Mucosa of rectum (tissue), 2 donors: Measurements from ENCODE around the gene DOCK1.

Source experiments
- H3K27ac ChIP-seq, 2 donors: one replicate each; pipeline ENCODE4 v1.7.0; 2013; ENCODE audit warnings: inconsistent platforms in 2 of 2, low read depth in 2 of 2, low read length in 2 of 2
- H3K27me3 ChIP-seq, 2 donors: one replicate each; pipeline ENCODE4 v1.7.0; 2013; ENCODE audit warnings: low read length in 2 of 2; ENCODE audit not compliant: control insufficient read depth in 2 of 2, insufficient read depth in 2 of 2
- H3K36me3 ChIP-seq, 2 donors: one replicate each; pipeline ENCODE4 v1.7.0; 2013; ENCODE audit warnings: low read length in 2 of 2; ENCODE audit not compliant: control insufficient read depth in 2 of 2, insufficient read depth in 2 of 2
- H3K4me1 ChIP-seq, 2 donors: one replicate each; pipeline ENCODE4 v1.7.0; 2013; ENCODE audit warnings: low read length in 2 of 2, mild to moderate bottlenecking in 1 of 2; ENCODE audit not compliant: control insufficient read depth in 2 of 2, insufficient read depth in 2 of 2
- H3K4me3 ChIP-seq, 2 donors: one replicate each; pipeline ENCODE4 v1.7.0; 2013; ENCODE audit warnings: low read length in 2 of 2
- H3K9ac ChIP-seq, 2 donors: one replicate each; pipeline ENCODE4 v1.7.0; 2013; ENCODE audit warnings: low read length in 2 of 2, low read depth in 1 of 2, mild to moderate bottlenecking in 1 of 2
- H3K9me3 ChIP-seq, 2 donors: one replicate each; pipeline ENCODE4 v1.7.0; 2013; ENCODE audit warnings: low read length in 2 of 2; ENCODE audit not compliant: control insufficient read depth in 2 of 2
- donor health status: healthy.
- donor health status: Normal muscosa, but diverticular disease.

Gene DOCK1

DNA sequence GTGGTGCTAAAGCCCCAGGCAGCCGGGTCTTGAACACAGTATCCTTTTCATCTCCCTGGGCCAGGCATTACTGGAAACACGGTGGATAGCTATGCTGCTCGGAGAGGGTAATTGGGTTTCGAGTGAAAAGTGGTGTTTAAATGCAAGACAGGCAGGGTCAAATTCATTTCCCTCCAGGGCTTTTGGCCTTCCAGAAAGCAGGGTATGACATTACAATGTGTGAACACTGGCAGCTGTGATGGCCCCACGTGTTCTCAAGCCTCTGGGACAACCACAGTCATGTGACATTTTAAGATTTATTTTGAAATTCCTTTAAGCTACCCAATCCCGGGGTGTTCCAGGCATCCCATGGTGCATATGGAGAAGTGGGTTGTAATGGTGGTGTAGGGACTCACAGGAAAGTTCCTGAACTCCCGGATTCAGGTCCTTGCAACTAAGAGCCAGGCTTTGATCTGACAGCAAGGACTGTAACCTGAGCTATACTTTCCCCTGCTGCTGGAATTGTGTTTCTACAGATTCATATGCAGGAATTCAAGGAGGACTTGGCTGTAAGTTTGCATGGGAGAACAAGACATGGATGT, 244.4 kb downstream of the DOCK1 start:
- no peaks in the 10 kb centered on the region for H3K4me1 ChIP-seq
- H3K36me3 ChIP-seq = no peaks in the 10 kb centered on the region
- H3K4me3 ChIP-seq = no peak overlapping the region
- no peaks in the 10 kb centered on the region for H3K27me3 ChIP-seq
- H3K27ac ChIP-seq = no peak overlapping the region
- no peak overlapping the region for H3K9ac ChIP-seq
- H3K9me3 ChIP-seq = no peaks in the 10 kb centered on the region

DNA sequence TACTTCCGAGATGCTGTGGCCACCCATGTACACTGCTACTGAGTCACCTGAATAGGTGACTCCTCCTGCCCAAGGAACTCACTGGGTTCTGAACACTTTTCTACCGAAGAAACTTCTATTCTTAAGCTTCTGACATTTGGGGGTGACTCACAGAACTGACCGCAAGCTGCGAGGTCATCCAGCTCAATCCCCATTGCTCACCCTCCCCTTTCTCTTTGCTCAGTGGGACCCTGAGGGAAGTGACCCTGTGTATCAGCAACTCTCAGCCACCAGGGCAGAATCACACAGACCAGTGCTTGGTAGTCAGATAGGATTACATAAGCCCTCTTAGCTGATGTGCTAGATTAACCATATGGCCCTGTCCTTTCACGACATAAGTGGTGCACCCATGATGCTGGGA, 244.9 kb downstream of the DOCK1 start:
- H3K9ac ChIP-seq = no peak overlapping the region
- no peaks in the 10 kb centered on the region for H3K27me3 ChIP-seq
- H3K9me3 ChIP-seq = no peaks in the 10 kb centered on the region
- no peaks in the 10 kb centered on the region for H3K4me1 ChIP-seq
- H3K27ac ChIP-seq = no peak overlapping the region
- H3K36me3 ChIP-seq = no peaks in the 10 kb centered on the region
- no peak overlapping the region for H3K4me3 ChIP-seq

DNA sequence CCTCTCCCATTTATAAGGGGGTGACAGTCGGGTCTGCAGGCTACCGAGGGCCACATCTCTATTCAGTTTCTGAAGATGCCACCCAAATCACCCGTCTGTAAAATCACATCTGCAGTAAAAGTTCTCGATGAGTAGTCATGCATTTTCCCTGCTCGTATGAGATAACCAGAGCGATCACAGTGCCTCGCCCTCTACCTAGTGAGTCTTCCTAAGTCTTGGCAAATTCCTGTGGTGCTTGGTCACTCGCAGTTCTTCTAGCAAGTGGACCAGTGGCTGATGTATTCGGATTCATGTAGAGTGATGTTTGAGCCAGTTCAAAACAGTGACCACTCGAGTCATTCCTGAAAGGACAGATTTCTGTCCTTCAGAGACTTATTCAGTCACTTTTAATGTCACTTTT, 246.3 kb downstream of the DOCK1 start:
- H3K4me1 ChIP-seq = no peaks in the 10 kb centered on the region
- H3K4me3 ChIP-seq = no peak overlapping the region
- H3K27me3 ChIP-seq = no peaks in the 10 kb centered on the region
- no peaks in the 10 kb centered on the region for H3K9me3 ChIP-seq
- H3K9ac ChIP-seq = no peak overlapping the region
- no peak overlapping the region for H3K27ac ChIP-seq
- no peaks in the 10 kb centered on the region for H3K36me3 ChIP-seq

DNA sequence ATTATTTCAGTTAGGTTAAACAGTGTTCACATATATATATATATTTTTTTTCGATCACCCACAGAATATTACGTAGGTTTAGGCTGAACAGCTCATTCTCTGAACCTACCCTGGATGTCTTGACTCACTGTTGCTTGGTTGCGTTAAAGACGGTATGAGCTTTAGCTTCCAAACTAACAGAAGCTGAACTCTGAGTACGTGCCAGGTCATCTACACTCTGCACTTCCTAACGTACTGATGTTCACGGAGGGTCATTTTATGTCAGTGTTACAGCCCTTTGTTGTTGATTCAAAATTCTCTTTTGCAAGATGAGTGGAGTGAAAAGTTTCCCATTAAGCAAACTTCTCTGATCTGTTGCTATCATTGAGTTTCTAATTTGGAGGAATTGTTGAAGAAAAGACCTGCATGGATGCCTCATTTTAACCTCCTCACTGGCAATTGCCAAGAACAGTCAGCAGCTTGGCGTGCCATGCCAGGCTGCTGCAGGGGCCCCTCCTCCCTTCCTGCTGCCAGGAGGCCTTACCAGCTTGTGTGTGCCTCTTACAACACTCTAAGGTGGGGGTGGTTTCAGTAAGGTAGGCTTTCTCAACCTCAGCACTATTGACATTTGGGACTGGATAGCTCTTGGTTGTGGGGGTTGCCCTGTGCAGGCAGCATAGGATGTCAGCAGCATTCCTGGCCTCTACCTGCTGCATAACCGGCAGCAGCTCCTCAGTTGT, 246.9 kb downstream of the DOCK1 start:
- no peaks in the 10 kb centered on the region for H3K36me3 ChIP-seq
- no peaks in the 10 kb centered on the region for H3K9me3 ChIP-seq
- no peak overlapping the region for H3K4me3 ChIP-seq
- no peaks in the 10 kb centered on the region for H3K27me3 ChIP-seq
- H3K27ac ChIP-seq = no peak overlapping the region
- H3K4me1 ChIP-seq = no peaks in the 10 kb centered on the region
- no peak overlapping the region for H3K9ac ChIP-seq

DNA sequence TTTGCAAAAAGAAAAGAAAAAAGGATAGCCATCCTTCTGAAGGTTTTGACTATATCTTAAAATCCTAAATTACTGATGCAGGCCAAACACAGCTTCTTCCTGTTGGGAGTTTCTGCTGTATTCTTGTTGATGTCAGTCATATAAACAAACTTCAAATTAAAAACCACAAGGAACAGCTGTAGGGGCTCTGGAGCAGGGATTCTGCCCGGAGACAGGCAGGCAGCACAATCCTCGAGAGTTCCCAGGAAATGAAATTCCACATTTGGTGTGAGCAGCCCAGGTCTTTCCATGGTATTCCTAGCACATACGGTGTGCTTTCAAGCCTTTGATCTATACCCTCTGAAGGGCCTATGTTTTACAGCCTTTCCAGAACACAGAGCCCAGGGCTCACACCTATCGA, 248.0 kb downstream of the DOCK1 start:
- H3K4me3 ChIP-seq = no peak overlapping the region
- H3K36me3 ChIP-seq = no peaks in the 10 kb centered on the region
- no peak overlapping the region for H3K27ac ChIP-seq
- H3K9me3 ChIP-seq = no peaks in the 10 kb centered on the region
- H3K9ac ChIP-seq = no peak overlapping the region
- H3K4me1 ChIP-seq = no peaks in the 10 kb centered on the region
- no peaks in the 10 kb centered on the region for H3K27me3 ChIP-seq

DNA sequence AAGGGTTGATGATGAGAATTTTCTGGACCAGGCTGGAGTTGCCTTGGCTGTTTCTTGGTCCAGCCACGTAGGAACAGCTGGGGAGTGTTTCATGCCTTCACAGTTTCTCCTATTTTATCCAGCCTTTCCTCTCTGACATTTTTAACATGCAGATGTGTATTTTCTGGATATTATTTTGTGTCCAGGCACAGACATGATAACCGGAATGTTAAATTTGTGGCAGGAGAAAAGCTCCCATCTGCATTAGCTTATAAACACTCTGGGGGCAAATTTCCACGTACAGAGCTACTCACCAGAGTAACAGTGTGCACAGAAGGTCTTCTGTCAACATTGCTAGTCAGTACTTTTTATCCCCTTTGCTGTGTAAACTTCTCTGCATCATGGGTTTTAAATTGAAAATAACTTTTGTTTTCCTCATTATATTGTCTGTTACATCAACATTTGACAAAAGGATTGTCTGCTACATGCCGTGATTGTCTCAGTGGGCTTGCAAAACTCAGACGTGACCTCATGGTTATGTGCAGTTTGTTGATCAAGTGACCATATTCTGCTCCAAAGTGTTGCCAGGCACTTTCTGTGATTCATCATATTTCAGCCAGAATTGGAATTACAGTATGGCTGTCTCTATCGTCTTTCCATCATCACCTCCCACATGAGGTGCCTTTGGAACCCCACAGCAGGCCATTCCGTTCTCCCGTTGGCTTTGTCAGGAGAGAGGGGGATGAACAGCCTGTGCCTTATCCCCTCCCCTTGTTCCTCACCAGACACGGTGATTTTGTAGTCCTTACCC, 249.8 kb downstream of the DOCK1 start:
- no peaks in the 10 kb centered on the region for H3K36me3 ChIP-seq
- H3K27me3 ChIP-seq = no peaks in the 10 kb centered on the region
- no peaks in the 10 kb centered on the region for H3K9me3 ChIP-seq
- H3K4me1 ChIP-seq = no peaks in the 10 kb centered on the region
- H3K27ac ChIP-seq = no peak overlapping the region
- H3K4me3 ChIP-seq = no peak overlapping the region
- no peak overlapping the region for H3K9ac ChIP-seq

DNA sequence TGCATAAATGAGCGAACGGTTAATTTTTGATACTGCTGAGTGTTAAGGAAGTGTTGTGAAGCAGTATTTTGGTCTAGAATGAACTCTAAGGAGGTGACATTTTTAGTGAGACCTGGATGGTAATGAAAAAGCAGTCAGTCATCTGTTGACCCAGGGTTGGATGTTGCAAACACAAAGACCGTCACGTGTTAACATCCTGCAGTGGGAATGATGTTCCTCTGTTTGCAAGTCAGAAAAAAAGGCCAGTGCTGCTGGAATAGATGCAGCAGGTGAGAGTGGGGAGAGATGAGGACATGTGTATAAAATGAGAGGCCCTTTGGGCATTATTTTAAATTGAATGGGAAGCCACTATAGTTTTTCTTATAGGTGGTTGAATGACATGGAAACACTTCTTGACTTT, 251.9 kb downstream of the DOCK1 start:
- Histone ChIP-seq H3K27me3 (no peaks in the 10 kb centered on the region), H3K4me1 (no peaks in the 10 kb centered on the region), H3K27ac (no peak overlapping the region), H3K9me3 (no peaks in the 10 kb centered on the region), H3K36me3 (peaks cover 0 to 3% of the 10 kb centered on the region in 2 donors), H3K4me3 (no peak overlapping the region), H3K9ac (no peak overlapping the region)

DNA sequence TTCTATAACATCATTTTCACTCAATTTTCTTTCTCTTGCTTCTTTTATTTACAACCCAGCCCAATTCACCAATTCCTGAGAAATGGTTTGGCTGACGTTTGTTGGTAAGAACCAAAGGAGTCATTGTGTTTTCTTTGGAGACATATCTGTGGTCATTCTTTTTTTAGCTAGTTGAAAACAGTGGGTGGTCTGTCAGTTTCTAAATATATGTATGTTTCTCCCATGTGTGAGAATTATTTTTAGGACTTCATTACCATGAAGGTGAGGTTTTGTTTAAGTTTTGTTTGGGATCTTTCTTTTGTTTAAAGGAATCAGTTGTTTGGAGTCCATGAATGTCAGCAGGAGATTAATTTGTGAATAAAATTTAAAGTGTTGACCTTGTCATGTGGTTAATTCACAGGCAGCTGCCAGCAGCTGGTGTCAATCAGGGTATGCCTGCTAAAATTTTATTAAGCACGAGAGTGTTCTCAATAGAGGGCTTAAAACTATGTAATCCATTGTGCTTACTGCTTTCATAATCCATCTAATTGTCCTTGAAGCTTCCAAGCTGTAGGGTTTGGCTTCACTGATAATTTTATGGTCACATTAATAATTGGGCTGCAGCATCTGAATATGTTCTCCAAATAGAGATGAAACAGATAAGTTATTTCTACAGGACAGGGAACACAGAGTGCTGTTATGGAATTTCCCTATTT, 252.4 kb downstream of the DOCK1 start:
- Histone ChIP-seq H3K4me3 (no peak overlapping the region), H3K27ac (no peak overlapping the region), H3K4me1 (no peaks in the 10 kb centered on the region), H3K9me3 (no peaks in the 10 kb centered on the region), H3K27me3 (no peaks in the 10 kb centered on the region), H3K9ac (no peak overlapping the region), H3K36me3 (peaks cover 0 to 3% of the 10 kb centered on the region in 2 donors)

DNA sequence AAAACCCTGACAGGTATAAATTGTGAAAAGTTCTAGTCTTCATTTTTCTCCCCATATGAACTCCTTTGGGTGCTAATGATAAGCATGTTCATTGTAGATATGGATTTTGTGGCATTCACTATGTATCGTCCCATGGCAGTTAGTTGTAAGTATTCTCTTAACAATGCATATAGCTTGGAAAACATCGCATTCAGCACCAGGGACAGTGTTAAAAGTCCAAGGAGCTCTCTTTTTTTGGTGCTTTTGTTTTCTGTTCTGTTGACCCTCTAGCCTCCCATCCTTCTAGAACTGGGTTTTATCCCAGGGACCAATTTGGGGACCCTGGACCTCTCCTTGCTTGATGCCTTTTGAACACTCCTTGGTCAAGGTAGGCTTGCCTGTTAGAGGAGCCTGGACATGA, 253.4 kb downstream of the DOCK1 start:
- H3K4me3 ChIP-seq = no peak overlapping the region
- no peak overlapping the region for H3K27ac ChIP-seq
- H3K9ac ChIP-seq = no peak overlapping the region
- H3K36me3 ChIP-seq = peaks cover 0 to 3% of the 10 kb centered on the region in 2 donors
- no peaks in the 10 kb centered on the region for H3K9me3 ChIP-seq
- H3K27me3 ChIP-seq = no peaks in the 10 kb centered on the region
- H3K4me1 ChIP-seq = peaks cover 2 to 7% of the 10 kb centered on the region in 2 donors
